ENCODE data around the gene STK24. TPM values are rescaled to one million over a fixed set of nuclear protein-coding genes. Genes with fewer than 3 reads are reported as not detected.

Gene STK24
- total and polyA plus RNA-seq, 2 donors (not counting 1 experiment from before 2014, with no cell fraction given), result 53.2 to 73.1 TPM

GRCh38 chr13:98533912-98534311, 43.0 kb downstream of the STK24 start:
- Histone ChIP-seq H3K4me3 (replicated peaks in 1 of 4; ENCODE audit: control extremely low read depth in 1 of 4, insufficient read depth in 1 of 4, low read depth in 3 of 4, low read length in 4 of 4) (no peak overlapping the region), H3K27me3 (ENCODE audit: control insufficient read depth, insufficient read depth, low read length) (no peaks in the 10 kb centered on the region), H3K4me2 (ENCODE audit: extremely low read depth, insufficient read depth, low read length) (no peak overlapping the region), H2AFZ (ENCODE audit: low read length) (no peak overlapping the region), H4K20me1 (ENCODE audit: control insufficient read depth, extremely low read depth, insufficient read depth, low read length) (peaks cover 5% of the 10 kb centered on the region), H3K27ac (ENCODE audit: insufficient read depth, low read length) (no peak overlapping the region), H3K79me2 (ENCODE audit: control insufficient read depth, insufficient read depth, low read length) (peaks cover 92% of the 10 kb centered on the region), H3K9me3 (ENCODE audit: control insufficient read depth, insufficient read depth, low read depth, low read length) (no peaks in the 10 kb centered on the region), H3K4me1 (ENCODE audit: control insufficient read depth, extremely low read depth, insufficient read depth, low read length) (peaks cover 6% of the 10 kb centered on the region), H3K9ac (ENCODE audit: insufficient read depth, low read length) (no peak overlapping the region), H3K36me3 (ENCODE audit: control insufficient read depth, insufficient read depth, low read length) (no peaks in the 10 kb centered on the region)
- TF ChIP-seq EZH2 (IDR thresholded peaks at IDR 0.05; ENCODE audit: low read length, missing control alignments) (no peak), CTCF (conservative IDR thresholded peaks at IDR 0.05 in 1 of 2, IDR thresholded peaks at IDR 0.05 in 1 of 2; ENCODE audit: low read depth in 1 of 2, low read length in 2 of 2) (no peak)
- DNase-seq (ENCODE audit: low read depth in 2 of 2), result no peak

- H3K4me1 ChIP-seq (ENCODE audit: control insufficient read depth, extremely low read depth, insufficient read depth, low read length), result peaks cover 9% of the 10 kb centered on the region
- H3K4me3 ChIP-seq (replicated peaks in 1 of 4; ENCODE audit: control extremely low read depth in 1 of 4, insufficient read depth in 1 of 4, low read depth in 3 of 4, low read length in 4 of 4), result no peak overlapping the region
- no peak for DNase-seq (ENCODE audit: low read depth in 2 of 2)
- H3K27me3 ChIP-seq (ENCODE audit: control insufficient read depth, insufficient read depth, low read length), result no peaks in the 10 kb centered on the region
- no peaks in the 10 kb centered on the region for H3K9me3 ChIP-seq (ENCODE audit: control insufficient read depth, insufficient read depth, low read depth, low read length)
- H2AFZ ChIP-seq (ENCODE audit: low read length), result no peak overlapping the region
- no peak overlapping the region for H3K27ac ChIP-seq (ENCODE audit: insufficient read depth, low read length)
- H3K4me2 ChIP-seq (ENCODE audit: extremely low read depth, insufficient read depth, low read length), result no peak overlapping the region
- TF ChIP-seq EZH2 (IDR thresholded peaks at IDR 0.05; ENCODE audit: low read length, missing control alignments) (no peak), CTCF (conservative IDR thresholded peaks at IDR 0.05 in 1 of 2, IDR thresholded peaks at IDR 0.05 in 1 of 2; ENCODE audit: low read depth in 1 of 2, low read length in 2 of 2) (no peak)
- peaks cover 5% of the 10 kb centered on the region for H4K20me1 ChIP-seq (ENCODE audit: control insufficient read depth, extremely low read depth, insufficient read depth, low read length)
- H3K9ac ChIP-seq (ENCODE audit: insufficient read depth, low read length), result no peak overlapping the region
- no peaks in the 10 kb centered on the region for H3K36me3 ChIP-seq (ENCODE audit: control insufficient read depth, insufficient read depth, low read length)
- H3K79me2 ChIP-seq (ENCODE audit: control insufficient read depth, insufficient read depth, low read length), result peaks cover 92% of the 10 kb centered on the region
Measured at GRCh38 chr13:98532254-98532653, 44.7 kb downstream of the STK24 start.

DNA sequence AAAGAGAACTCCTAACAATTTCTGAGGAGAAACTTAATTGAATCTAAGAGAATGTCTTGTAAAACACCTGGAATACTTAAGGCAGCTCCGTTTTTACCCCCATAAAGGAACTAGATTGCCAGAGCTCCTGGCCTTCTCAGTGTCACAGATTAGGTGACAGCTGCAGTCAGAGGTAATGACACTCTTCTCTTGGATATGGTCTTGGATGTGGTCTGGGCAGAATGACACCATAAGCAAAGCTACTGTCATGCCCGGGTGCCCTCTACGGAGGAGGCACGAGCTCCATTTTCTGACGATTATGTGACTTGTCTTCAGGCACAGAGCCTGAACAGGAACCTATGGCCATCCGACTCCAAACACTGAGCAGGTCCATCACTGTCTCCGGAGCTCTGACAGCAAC, 46.7 kb downstream of the STK24 start:
- DNase-seq (ENCODE audit: low read depth in 2 of 2), result no peak
- Histone ChIP-seq H3K4me2 (ENCODE audit: extremely low read depth, insufficient read depth, low read length) (no peak overlapping the region), H3K9ac (ENCODE audit: insufficient read depth, low read length) (no peak overlapping the region), H4K20me1 (ENCODE audit: control insufficient read depth, extremely low read depth, insufficient read depth, low read length) (peaks cover 5% of the 10 kb centered on the region), H3K79me2 (ENCODE audit: control insufficient read depth, insufficient read depth, low read length) (peaks cover 93% of the 10 kb centered on the region), H3K9me3 (ENCODE audit: control insufficient read depth, insufficient read depth, low read depth, low read length) (no peaks in the 10 kb centered on the region), H3K4me1 (ENCODE audit: control insufficient read depth, extremely low read depth, insufficient read depth, low read length) (peaks cover 5% of the 10 kb centered on the region), H3K36me3 (ENCODE audit: control insufficient read depth, insufficient read depth, low read length) (no peaks in the 10 kb centered on the region), H2AFZ (ENCODE audit: low read length) (no peak overlapping the region), H3K4me3 (replicated peaks in 1 of 4; ENCODE audit: control extremely low read depth in 1 of 4, insufficient read depth in 1 of 4, low read depth in 3 of 4, low read length in 4 of 4) (no peak overlapping the region), H3K27me3 (ENCODE audit: control insufficient read depth, insufficient read depth, low read length) (no peaks in the 10 kb centered on the region), H3K27ac (ENCODE audit: insufficient read depth, low read length) (no peak overlapping the region)
- TF ChIP-seq CTCF (conservative IDR thresholded peaks at IDR 0.05 in 1 of 2, IDR thresholded peaks at IDR 0.05 in 1 of 2; ENCODE audit: low read depth in 1 of 2, low read length in 2 of 2) (no peak), EZH2 (IDR thresholded peaks at IDR 0.05; ENCODE audit: low read length, missing control alignments) (no peak)
